SK-N-SH (cell line): ENCODE data around the gene SSUH2. TPM values are rescaled to one million over a fixed set of nuclear protein-coding genes. Genes with fewer than 3 reads are reported as not detected.

Experiments used
- CTCF ChIA-PET: fragments of 300-600, 350-600 bp; formaldehyde crosslinking; extraction: SDS; loops from one replicate; lab custom pipeline; 2021; lab: Yijun Ruan, JAX
- POLR2A ChIA-PET: fragments of 350-600 bp; sonication (Branson Sonifier 250); formaldehyde crosslinking; extraction: SDS; loops from one replicate; lab custom pipeline; 2020; ENCODE audit warnings: antibody characterized with exemption, inconsistent platforms; lab: Yijun Ruan, JAX
- DNase-seq: peaks from one replicate; pipeline ENCODE4 v3.0.0; 2012
- H2AFZ ChIP-seq: fragments of 200-600 bp; sonication (generic); 2 replicates; pipeline ENCODE4 v1.8.1; 2016; ENCODE audit warnings: antibody characterized with exemption, mild to moderate bottlenecking, low read depth
- H3F3A ChIP-seq: fragments of 200-600 bp; sonication (generic); replicated peaks from 2 replicates; pipeline ENCODE3; 2016; ENCODE audit warnings: antibody characterized with exemption, mild to moderate bottlenecking; ENCODE audit not compliant: insufficient read depth
- H3K27ac ChIP-seq, 2 experiments: fragments of 200-500 bp in 1 of 2; fragments of 200-600 bp in 1 of 2; sonication (Bioruptor generic) in 1 of 2; sonication (generic), shearing (Covaris generic) in 1 of 2; 2 replicates each; pipeline versions ENCODE4 v1.5.1 to v1.6.1; 2014 to 2016; ENCODE audit warnings: low read depth in 2 of 2, inconsistent platforms in 1 of 2, low read length in 1 of 2, mild to moderate bottlenecking in 1 of 2, mixed read lengths in 1 of 2
- H3K27me3 ChIP-seq: fragments of 200-600 bp; sonication (generic), shearing (Covaris generic); 2 replicates; pipeline ENCODE4 v1.6.1; 2016; ENCODE audit warnings: mixed run types; ENCODE audit not compliant: insufficient read depth
- H3K36me3 ChIP-seq, 2 experiments: fragments of 200-500 bp in 1 of 2; fragments of 200-600 bp in 1 of 2; sonication (Bioruptor generic) in 1 of 2; sonication (generic) in 1 of 2; replicated peaks in 1 of 2; 2 replicates each; pipeline versions ENCODE3 to v1.5.1; 2014 to 2016; ENCODE audit warnings: low read length in 1 of 2, mild to moderate bottlenecking in 1 of 2; ENCODE audit not compliant: insufficient read depth in 2 of 2, control insufficient read depth in 1 of 2
- H3K4me1 ChIP-seq, 2 experiments: fragments of 200-500 bp in 1 of 2; fragments of 200-600 bp in 1 of 2; sonication (Bioruptor generic) in 1 of 2; sonication (generic), shearing (Covaris generic) in 1 of 2; 2 replicates each; pipeline versions ENCODE4 v1.5.1 to v1.6.1; 2014 to 2016; ENCODE audit warnings: low read depth in 1 of 2, low read length in 1 of 2, mixed run types in 1 of 2; ENCODE audit not compliant: insufficient read depth in 2 of 2, control insufficient read depth in 1 of 2
- H3K4me2 ChIP-seq: fragments of 200-600 bp; sonication (generic), shearing (Covaris generic); 2 replicates; pipeline ENCODE4 v1.6.1; 2017; ENCODE audit warnings: mixed run types
- H3K4me3 ChIP-seq, 2 experiments: fragments of 200-500 bp in 1 of 2; fragments of 200-600 bp in 1 of 2; sonication (Bioruptor generic) in 1 of 2; sonication (generic), shearing (Covaris generic) in 1 of 2; 2 replicates each; pipeline versions ENCODE4 v1.5.1 to v1.8.1; 2014 to 2016; ENCODE audit warnings: low read depth in 2 of 2, inconsistent platforms in 1 of 2, low read length in 1 of 2, mild to moderate bottlenecking in 1 of 2, mixed read lengths in 1 of 2, moderate library complexity in 1 of 2
- H3K79me2 ChIP-seq: fragments of 200-600 bp; sonication (generic); 2 replicates; pipeline ENCODE4 v1.8.1; 2017; ENCODE audit warnings: mild to moderate bottlenecking; ENCODE audit not compliant: insufficient read depth
- H3K9ac ChIP-seq: fragments of 200-600 bp; sonication (generic); 2 replicates; pipeline ENCODE4 v1.6.1; 2017; ENCODE audit warnings: mixed run types
- H3K9me2 ChIP-seq: fragments of 200-600 bp; sonication (generic); 2 replicates; pipeline ENCODE4 v1.6.1; 2017; ENCODE audit warnings: mixed run types
- H3K9me3 ChIP-seq: fragments of 200-600 bp; sonication (generic); 2 replicates; pipeline ENCODE4 v1.6.1; 2017; ENCODE audit warnings: mixed run types, mild to moderate bottlenecking, moderate library complexity
- H4K20me1 ChIP-seq: fragments of 200-600 bp; sonication (generic); 2 replicates; pipeline ENCODE4 v1.6.1; 2017; ENCODE audit warnings: mild to moderate bottlenecking, mixed run types; ENCODE audit not compliant: insufficient read depth
- CHD2 ChIP-seq: fragments of 150-350 bp; IDR thresholded peaks from 2 replicates; pipeline ENCODE4 v1.6.1; 2018; ENCODE audit warnings: low read length; ENCODE audit not compliant: partially characterized antibody
- ELF1 ChIP-seq: IDR thresholded peaks from 2 replicates; pipeline ENCODE4 v1.4.0; 2012
- EP300 ChIP-seq, 2 experiments: IDR thresholded peaks; 2 replicates each; pipeline versions ENCODE4 v1.4.0 to v1.6.1; 2012; ENCODE audit warnings: borderline replicate concordance in 1 of 2, low read depth in 1 of 2, low read length in 1 of 2
- EZH2phosphoT487 ChIP-seq: fragments of 200-600 bp; sonication (generic); IDR thresholded peaks from 2 replicates; pipeline ENCODE4 v1.6.1; 2017; ENCODE audit warnings: low read depth, mixed run types, mild to moderate bottlenecking, antibody characterized with exemption, moderate library complexity, borderline replicate concordance
- FOSL2 ChIP-seq: IDR thresholded peaks from 2 replicates; pipeline ENCODE4 v1.4.0; 2012; ENCODE audit warnings: low read depth, mild to moderate bottlenecking, moderate library complexity, borderline replicate concordance
- FOXJ3 ChIP-seq: sonication (generic); formaldehyde crosslinking; IDR thresholded peaks from 2 replicates; pipeline ENCODE4 v1.5.1; 2020; ENCODE audit warnings: mild to moderate bottlenecking, missing genetic modification reagents
- FOXM1 ChIP-seq: IDR thresholded peaks from 2 replicates; pipeline ENCODE4 v1.4.0; 2012; ENCODE audit warnings: low read depth, mild to moderate bottlenecking
- GABPA ChIP-seq: IDR thresholded peaks from 2 replicates; pipeline ENCODE4 v1.4.0; 2012; ENCODE audit warnings: low read depth, mild to moderate bottlenecking
- JUND ChIP-seq: IDR thresholded peaks from 2 replicates; pipeline ENCODE4 v1.4.0; 2012
- MEF2A ChIP-seq: IDR thresholded peaks from 2 replicates; pipeline ENCODE4 v1.4.0; 2012; ENCODE audit warnings: low read depth, borderline replicate concordance
- MXI1 ChIP-seq: IDR thresholded peaks from 2 replicates; pipeline ENCODE4 v1.6.1; 2012; ENCODE audit warnings: mild to moderate bottlenecking, low read depth, low read length, improper control_type of control experiment
- NFIC ChIP-seq: IDR thresholded peaks from 2 replicates; pipeline ENCODE4 v1.4.0; 2012; ENCODE audit warnings: borderline replicate concordance
- NRF1 ChIP-seq: IDR thresholded peaks from 2 replicates; pipeline ENCODE4 v1.6.1; 2012; ENCODE audit warnings: low read depth, mild to moderate bottlenecking, low read length
- POLR2AphosphoS5 ChIP-seq: IDR thresholded peaks from 2 replicates; pipeline ENCODE4 v1.6.1; 2012; ENCODE audit warnings: low read depth, low read length
- SMC3 ChIP-seq: IDR thresholded peaks from 2 replicates; pipeline ENCODE4 v1.6.1; 2012; ENCODE audit warnings: low read depth, low read length, improper control_type of control experiment
- TAF1 ChIP-seq: IDR thresholded peaks from 2 replicates; pipeline ENCODE4 v1.6.1; 2012; ENCODE audit warnings: low read depth, mild to moderate bottlenecking, low read length, moderate library complexity, borderline replicate concordance
- TCF12 ChIP-seq: IDR thresholded peaks from 2 replicates; pipeline ENCODE4 v1.4.0; 2012
- YY1 ChIP-seq: IDR thresholded peaks from 2 replicates; pipeline ENCODE4 v1.4.0; 2012; ENCODE audit warnings: low read depth, mild to moderate bottlenecking
- WGBS: methylation state at CpG from one replicate; pipeline ENCODE4 v1.1.6; 2017; ENCODE audit warnings: low lambda C conversion rate; 5-methylcytosine and 5-hydroxymethylcytosine counted together
- polyA plus RNA-seq, 3 experiments: library from polyadenylated mRNA; depleted of rRNA; stranded (reverse); fragments of >200 nt; gene quantifications; 2 replicates each; pipeline ENCODE4 v1.2.3, GENCODE V29; 2012
- TF ChIP-seq, protein P1 (sequence below): IDR thresholded peaks from 2 replicates; pipeline ENCODE4; 2012
- TF ChIP-seq, protein P2 (sequence below): IDR thresholded peaks from 2 replicates; pipeline ENCODE4 v1.6.1; 2012; ENCODE audit warnings: mild to moderate bottlenecking, low read depth, low read length, moderate library complexity
- TF ChIP-seq, protein P3 (sequence below): IDR thresholded peaks from 2 replicates; pipeline ENCODE4 v1.4.0; 2012; ENCODE audit warnings: low read depth, borderline replicate concordance
- TF ChIP-seq, protein P4 (sequence below): fragments of 150-350 bp; IDR thresholded peaks from 2 replicates; pipeline ENCODE4 v1.6.1; 2016; ENCODE audit warnings: mild to moderate bottlenecking, low read depth, low read length

SSUH2 gene
- polyA plus RNA-seq, 1 of the 3 experiments (the other 2 are of a cell fraction): 0.18 TPM

DNA sequence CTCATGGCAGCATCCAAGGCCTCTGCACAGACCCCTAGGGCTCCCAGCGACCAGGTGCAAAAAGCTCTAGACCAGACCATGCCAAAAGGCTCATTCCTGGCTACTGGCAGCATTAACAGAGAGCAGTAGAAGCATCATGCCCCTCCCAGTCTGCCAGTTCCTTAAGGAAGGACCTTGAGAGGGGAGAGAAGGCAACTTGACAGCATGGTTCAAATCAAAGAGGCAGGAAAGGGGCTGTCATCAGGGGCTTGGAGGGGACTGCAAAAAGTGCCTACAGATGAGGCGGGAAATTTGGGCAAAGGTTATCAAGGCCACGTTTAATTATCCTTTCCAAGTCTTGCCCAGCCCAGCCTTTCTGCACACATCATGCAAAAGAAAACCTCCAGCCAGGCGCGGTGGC is 64.7 kb downstream of the SSUH2 start:
- H3K9ac ChIP-seq: no peak overlapping the region
- H4K20me1 ChIP-seq: no peaks in the 10 kb centered on the region
- 71% methylated on average over 5 of the region's 5 CpGs for WGBS
- no peaks in the 10 kb centered on the region for H3F3A ChIP-seq
- no peaks in the 10 kb centered on the region for H3K27me3 ChIP-seq
- H3K36me3 ChIP-seq: peaks cover 0 to 4% of the 10 kb centered on the region in 2 experiments
- no peak for TF ChIP-seq YY1
- no peak for TF ChIP-seq MEF2A
- no peak for TF ChIP-seq MXI1
- no peak for TF ChIP-seq FOSL2
- TF ChIP-seq, protein P1, sequence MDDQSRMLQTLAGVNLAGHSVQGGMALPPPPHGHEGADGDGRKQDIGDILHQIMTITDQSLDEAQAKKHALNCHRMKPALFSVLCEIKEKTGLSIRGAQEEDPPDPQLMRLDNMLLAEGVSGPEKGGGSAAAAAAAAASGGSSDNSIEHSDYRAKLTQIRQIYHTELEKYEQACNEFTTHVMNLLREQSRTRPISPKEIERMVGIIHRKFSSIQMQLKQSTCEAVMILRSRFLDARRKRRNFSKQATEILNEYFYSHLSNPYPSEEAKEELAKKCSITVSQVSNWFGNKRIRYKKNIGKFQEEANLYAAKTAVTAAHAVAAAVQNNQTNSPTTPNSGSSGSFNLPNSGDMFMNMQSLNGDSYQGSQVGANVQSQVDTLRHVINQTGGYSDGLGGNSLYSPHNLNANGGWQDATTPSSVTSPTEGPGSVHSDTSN: no peak
- TF ChIP-seq GABPA: no peak
- no peak for TF ChIP-seq POLR2AphosphoS5
- TF ChIP-seq EZH2phosphoT487: no peak
- peaks cover 0 to 1% of the 10 kb centered on the region in 2 experiments; a peak in 1 of 4 replicates for H3K4me1 ChIP-seq
- H3K4me2 ChIP-seq: no peak overlapping the region
- H3K4me3 ChIP-seq: no peak overlapping the region
- no peaks in the 10 kb centered on the region for H3K79me2 ChIP-seq
- ChIA-PET CTCF (interaction anchor here (1.8 to 2.1 kb wide), 2 partner anchors 28 to 138 kb away, joined by 4 to 6 read pairs; no protein-coding TSS in a partner anchor), POLR2A (no interaction called here)
- H2AFZ ChIP-seq: no peak overlapping the region
- DNase-seq: no peak
- no peaks in the 10 kb centered on the region for H3K9me3 ChIP-seq
- H3K9me2 ChIP-seq: no peaks in the 10 kb centered on the region
- no peak overlapping the region for H3K27ac ChIP-seq

DNA sequence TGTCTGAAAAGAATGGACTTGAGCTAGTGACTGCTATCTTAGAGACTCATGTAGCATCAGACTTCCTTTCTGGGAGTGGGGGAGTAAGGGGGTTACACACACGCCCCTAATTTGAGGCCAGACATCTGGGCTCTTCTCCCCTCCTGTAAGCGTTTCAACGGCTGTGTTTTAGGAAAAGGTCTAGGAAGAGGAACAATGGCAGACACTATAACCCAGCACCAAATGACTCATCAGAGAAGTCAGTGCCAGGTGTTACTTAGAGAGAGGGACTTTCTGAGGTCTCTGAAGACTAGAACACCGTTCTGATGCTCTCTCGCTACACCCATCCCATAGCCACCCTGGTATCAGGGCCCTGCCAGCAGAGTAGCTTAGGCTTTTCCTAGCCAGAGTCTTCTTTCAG is 65.5 kb downstream of the SSUH2 start:
- Histone ChIP-seq H3K9me3 (no peaks in the 10 kb centered on the region), H3K4me1 (peaks cover 0 to 7% of the 10 kb centered on the region in 2 experiments; a peak in 1 of 4 replicates), H3K79me2 (no peaks in the 10 kb centered on the region), H4K20me1 (no peaks in the 10 kb centered on the region), H3K27ac (no peak overlapping the region), H3K9me2 (no peaks in the 10 kb centered on the region), H2AFZ (no peak overlapping the region), H3K27me3 (no peaks in the 10 kb centered on the region), H3K4me2 (no peak overlapping the region), H3F3A (no peaks in the 10 kb centered on the region), H3K4me3 (no peak overlapping the region), H3K36me3 (peaks cover 0 to 4% of the 10 kb centered on the region in 2 experiments), H3K9ac (no peak overlapping the region)
- ChIA-PET POLR2A (no interaction called here), CTCF (interaction anchor here (1.0 to 1.8 kb wide), 2 partner anchors 29 to 122 kb away, joined by 3 to 4 read pairs; no protein-coding TSS in a partner anchor)
- DNase-seq: no peak
- 67% methylated on average over 5 of the region's 5 CpGs for WGBS
- no peak for TF ChIP-seq SMC3
- TF ChIP-seq, protein P2, sequence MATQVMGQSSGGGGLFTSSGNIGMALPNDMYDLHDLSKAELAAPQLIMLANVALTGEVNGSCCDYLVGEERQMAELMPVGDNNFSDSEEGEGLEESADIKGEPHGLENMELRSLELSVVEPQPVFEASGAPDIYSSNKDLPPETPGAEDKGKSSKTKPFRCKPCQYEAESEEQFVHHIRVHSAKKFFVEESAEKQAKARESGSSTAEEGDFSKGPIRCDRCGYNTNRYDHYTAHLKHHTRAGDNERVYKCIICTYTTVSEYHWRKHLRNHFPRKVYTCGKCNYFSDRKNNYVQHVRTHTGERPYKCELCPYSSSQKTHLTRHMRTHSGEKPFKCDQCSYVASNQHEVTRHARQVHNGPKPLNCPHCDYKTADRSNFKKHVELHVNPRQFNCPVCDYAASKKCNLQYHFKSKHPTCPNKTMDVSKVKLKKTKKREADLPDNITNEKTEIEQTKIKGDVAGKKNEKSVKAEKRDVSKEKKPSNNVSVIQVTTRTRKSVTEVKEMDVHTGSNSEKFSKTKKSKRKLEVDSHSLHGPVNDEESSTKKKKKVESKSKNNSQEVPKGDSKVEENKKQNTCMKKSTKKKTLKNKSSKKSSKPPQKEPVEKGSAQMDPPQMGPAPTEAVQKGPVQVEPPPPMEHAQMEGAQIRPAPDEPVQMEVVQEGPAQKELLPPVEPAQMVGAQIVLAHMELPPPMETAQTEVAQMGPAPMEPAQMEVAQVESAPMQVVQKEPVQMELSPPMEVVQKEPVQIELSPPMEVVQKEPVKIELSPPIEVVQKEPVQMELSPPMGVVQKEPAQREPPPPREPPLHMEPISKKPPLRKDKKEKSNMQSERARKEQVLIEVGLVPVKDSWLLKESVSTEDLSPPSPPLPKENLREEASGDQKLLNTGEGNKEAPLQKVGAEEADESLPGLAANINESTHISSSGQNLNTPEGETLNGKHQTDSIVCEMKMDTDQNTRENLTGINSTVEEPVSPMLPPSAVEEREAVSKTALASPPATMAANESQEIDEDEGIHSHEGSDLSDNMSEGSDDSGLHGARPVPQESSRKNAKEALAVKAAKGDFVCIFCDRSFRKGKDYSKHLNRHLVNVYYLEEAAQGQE: no peak
- no peak for TF ChIP-seq JUND
- TF ChIP-seq FOXM1: no peak
- TF ChIP-seq, protein P3, sequence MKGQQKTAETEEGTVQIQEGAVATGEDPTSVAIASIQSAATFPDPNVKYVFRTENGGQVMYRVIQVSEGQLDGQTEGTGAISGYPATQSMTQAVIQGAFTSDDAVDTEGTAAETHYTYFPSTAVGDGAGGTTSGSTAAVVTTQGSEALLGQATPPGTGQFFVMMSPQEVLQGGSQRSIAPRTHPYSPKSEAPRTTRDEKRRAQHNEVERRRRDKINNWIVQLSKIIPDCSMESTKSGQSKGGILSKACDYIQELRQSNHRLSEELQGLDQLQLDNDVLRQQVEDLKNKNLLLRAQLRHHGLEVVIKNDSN: no peak
- TF ChIP-seq CHD2: no peak
- TF ChIP-seq, protein P4, sequence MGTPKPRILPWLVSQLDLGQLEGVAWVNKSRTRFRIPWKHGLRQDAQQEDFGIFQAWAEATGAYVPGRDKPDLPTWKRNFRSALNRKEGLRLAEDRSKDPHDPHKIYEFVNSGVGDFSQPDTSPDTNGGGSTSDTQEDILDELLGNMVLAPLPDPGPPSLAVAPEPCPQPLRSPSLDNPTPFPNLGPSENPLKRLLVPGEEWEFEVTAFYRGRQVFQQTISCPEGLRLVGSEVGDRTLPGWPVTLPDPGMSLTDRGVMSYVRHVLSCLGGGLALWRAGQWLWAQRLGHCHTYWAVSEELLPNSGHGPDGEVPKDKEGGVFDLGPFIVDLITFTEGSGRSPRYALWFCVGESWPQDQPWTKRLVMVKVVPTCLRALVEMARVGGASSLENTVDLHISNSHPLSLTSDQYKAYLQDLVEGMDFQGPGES: no peak
- TF ChIP-seq TCF12: no peak
- TF ChIP-seq, protein P1: no peak
- TF ChIP-seq MEF2A: no peak
- TF ChIP-seq EP300 (IDR thresholded peaks at IDR 0.05; ENCODE audit: borderline replicate concordance in 1 of 2, low read depth in 1 of 2, low read length in 1 of 2): no peak
- TF ChIP-seq FOXJ3 (CRISPR knock-in tag): no peak
- no peak for TF ChIP-seq FOSL2
- TF ChIP-seq ELF1: no peak
- no peak for TF ChIP-seq TAF1
- TF ChIP-seq NRF1: no peak
- TF ChIP-seq NFIC: no peak
